ENCODE measurements around the gene MRFAP1L1.
"Not testable (repeated sequence)": the region's sequence is repeated elsewhere in the genome, so short reads cannot be mapped to it uniquely, and the experiment has no call there.

MRFAP1L1 gene

DNA sequence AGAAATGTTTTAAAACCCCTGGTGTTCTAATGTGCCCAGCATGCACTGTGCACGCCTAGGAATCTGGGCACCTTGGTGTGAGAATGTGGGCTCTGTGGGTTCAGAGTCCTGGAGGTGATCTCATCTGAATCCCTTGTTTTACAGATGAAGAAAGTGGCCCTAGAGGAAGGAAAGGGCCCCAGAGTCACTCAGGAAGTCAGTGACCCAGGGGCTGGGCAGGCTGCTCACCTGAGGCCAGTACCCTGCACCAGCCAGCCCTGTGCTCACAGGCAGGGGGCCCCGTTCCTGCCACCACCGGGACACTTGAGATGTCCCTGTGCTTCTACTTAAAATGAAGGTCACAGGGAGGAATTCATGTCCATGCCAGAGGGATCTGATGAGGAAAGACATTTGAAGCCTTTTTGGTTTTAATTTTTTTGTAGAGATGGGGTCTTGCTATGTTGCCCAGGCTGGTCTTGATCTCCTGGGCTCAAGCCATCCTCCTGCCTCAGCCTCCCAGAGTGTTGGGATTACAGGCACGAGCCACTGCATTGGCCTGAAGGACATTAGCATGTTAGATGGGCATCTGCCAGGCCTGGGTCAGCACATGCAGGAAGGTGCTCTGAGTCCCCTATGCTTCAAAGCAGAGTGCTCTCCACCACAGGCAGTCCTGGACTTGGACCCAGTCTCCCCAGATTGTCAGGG, 23.4 kb downstream of the MRFAP1L1 start:
- DNase-seq = no peak

DNA sequence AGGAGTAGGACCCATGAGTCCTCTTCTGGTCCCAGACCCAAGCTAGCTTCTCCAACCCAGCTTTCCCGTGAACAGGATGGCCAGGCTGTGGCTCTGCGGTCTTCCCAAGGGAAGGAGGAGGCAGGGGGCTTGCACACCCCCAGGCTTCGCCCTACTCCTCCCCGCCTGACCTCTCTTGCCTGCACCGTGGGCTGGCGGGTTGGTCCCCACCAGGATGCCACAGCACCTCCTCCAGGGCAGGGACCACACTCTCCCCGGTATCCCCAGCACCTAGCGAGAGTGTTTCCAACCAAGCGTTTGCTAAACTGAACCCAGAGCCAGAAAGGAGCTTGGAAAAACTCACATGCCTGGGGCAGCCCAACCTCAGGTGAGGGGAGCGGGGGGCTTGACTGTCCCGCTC, 25.0 kb downstream of the MRFAP1L1 start:
- DNase-seq = no peak

DNA sequence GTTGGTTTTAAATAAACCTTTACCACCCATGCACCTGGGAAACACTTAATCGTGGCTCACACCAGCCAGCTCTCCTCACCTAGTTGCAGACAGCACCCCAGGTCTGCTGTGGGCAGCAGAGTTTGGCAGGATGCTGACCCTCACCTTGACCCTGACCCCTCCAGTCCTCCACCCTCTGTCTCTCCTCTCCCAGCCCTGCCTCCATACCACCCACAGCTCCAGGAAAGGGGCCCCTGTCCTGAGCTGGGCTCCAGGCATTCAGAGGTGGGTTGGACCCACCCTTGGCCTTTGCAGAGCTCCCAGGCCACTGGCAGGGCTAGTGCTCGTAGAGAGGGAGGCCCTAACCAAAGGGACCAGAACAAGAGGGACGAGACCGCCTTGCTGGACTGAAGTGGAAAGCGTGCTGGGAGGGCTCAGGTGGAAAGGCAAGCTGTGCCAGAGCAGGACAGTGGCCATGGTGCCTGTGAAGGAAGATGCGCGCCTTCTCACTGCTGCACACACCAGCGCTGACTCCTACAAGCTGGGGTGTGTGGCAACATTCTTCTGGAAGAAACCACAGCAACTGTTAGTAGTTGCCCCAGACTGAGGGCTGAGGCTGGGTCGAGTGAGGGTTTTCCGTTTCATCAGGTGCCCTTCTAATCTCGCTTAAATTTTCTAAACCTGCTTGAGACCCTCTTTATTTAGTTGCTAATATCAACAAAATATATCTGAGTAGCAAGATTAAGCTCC, 26.6 kb downstream of the MRFAP1L1 start:
- DNase-seq = no peak

DNA sequence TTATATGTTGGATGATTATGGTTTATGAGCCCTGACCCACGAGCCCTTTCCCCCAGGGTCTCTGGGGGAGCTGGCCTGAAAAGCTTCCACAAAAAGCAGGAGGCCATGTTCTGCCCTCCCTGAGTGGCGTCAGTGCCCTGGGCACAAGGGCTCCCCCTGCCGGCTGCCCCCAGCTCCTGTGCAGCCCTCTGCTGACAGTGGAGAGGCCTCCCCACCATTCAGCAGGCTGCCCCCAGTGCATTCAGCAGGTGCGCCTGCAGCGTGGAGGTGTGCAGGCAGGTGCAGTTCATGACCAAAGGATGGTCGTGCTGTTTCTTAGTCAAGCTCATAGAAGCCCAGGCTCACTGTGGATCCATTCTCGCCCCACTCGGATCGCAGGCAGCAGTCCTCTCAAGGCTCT, 28.5 kb downstream of the MRFAP1L1 start:
- DNase-seq = no peak

DNA sequence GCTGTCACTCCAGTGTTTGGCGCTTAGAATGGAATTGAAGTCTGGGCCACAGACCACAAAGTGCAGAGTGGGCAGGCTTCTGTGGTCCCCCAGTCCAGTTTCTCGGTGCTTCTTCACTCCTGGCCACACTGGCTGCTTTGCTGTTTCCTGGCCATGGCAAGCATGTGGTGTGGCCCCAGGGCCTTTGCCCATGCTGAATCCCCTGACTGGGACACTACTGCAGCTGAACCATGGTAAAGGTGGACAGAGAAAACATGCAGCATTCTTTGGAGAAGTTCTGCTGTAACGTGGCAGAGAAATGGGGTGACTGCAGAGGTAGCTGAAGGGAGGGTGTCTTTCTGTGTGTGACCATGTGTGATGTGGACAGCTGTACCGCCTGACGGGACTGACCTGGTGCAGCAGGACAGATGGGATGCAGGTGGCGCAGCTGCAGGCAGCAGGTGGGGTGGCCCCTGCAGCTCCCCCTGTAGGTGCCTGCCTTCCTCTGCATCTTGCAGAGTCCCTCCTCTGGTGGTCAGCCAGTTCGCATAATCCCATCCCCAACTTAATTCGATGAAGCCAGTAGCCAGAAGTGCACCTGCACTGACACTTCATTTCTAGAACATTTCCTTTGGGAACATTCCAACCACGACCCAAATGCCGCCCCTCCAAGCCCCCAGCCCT, 29.2 kb downstream of the MRFAP1L1 start:
- DNase-seq = no peak

DNA sequence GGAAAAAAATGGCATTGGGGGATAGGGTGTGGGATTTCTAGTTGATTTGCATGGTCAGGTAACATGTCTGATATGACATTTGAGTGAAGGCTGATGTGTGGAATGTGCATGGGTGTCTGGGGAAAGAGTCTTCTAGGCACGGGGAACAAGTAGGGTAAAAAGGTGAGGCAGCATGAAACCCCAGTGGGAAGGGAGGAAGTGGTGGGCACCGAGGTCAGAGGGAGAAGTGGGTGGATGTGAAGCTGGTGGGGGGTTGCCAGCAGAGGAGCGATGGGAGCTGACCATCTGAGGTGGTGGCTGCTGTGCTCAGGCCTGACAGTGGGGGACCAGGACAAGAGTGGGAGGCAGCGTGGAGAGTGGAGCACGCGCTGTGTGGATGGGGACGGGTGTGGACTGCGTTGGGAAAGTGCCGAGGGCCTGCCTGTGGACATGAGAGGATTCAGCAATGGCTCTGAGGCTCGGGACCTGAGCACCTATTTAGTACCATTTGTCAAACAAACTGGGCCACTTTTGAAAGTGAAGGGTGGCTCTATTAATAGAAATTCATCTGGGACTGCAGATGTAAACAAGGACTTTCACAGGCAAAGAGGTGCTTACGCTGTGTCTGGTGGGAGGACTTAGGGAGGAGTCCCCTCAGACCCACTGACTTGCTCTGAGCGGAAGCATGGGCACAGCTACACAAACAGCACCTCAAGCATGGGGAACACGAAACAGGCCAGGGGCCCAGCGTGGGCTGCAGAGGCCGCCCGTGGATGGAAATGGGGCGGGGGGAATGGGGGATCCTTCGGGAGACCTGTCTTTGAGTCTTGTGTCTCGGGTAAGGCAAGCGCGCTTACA, 32.7 kb downstream of the MRFAP1L1 start:
- DNase-seq = no peak

DNA sequence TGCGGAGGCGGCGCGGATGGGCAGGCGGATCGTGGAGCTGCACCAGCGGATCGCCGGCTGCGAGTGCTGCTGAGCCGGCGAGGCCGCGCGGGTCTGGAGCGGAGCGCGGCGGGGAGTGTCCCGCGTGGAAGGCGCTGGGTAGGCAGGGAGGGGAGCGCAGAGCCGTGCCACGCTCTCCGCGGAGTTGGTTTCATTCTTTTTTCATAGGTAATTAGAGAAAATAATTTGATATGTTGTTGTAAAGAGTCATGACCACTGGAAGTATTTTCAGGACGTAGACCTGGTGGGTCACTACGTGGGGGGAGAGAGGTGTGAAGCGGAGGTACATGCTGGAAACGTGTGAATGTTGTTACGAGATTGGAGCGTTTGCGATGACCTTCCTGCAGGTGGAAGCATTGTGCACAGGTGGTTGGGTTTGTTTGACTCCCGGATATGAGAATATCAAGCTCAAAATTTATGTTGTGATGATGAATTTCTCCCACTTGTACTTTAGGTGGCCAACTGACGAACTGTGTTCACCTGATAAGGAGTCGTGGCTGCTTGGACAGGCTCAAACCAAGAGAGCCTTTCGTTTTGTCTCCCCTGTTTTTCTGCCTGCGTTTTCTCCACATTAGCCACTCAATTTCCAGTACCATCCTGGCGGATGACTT, 35.0 kb downstream of the MRFAP1L1 start:
- DNase-seq = no peak

DNA sequence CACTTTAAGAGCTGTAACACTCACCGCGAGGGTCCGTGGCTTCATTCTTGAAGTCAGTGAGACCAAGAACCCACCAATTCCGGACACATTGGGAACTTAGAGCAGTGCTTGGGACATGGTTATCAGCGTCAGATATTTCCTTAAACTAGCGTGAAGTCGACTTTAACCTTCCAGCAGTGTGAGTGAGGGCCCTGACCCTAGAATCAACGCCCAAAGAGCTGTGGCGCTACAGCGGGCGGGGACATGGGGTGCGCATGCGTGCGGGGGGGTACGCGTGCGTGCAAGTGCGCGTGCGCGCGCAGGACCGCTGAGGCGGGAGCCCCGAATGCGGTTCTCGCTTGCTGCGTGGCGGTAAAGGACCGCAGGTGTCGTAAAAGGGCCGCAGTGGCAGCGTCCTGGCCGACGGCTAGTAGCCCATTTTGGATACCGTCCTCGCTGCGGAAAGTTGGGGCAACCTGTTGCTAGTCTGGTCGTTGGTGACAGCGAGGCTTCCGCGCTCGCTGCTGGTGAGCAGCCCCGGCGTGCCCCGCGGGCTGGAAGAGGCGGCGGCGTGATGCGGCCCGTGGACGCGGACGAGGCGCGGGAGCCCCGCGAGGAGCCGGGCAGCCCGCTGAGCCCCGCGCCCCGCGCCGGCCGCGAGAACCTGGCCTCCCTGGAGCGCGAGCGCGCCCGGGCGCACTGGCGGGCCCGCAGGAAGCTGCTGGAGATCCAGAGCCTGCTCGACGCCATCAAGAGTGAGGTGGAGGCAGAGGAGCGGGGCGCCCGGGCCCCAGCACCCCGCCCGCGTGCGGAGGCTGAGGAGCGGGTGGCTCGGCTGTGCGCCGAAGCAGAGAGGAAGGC, 35.8 kb downstream of the MRFAP1L1 start:
- peak; percentile 82 for DNase-seq

DNA sequence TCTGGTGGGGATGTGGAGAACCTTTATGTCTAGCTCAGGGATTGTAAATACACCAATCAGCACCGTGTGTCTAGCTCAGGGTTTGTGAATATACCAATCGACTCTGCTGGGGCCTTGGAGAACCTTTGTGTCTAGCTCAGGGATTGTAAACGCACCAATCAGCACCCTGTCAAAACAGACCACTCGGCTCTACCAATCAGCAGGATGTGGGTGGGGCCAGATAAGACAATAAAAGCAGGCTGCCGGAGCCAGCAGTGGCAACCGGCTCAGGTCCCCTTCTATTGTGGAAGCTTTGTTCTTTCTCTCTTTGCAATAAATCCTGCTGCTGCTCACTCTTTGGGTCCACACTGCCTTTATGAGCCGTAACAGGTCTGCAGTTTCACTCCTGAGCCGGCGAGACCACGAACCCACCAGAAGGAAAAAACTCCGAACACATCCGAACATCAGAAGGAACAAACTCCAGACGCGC, 36.4 kb downstream of the MRFAP1L1 start:
- not testable (repeated sequence) for DNase-seq

DNA sequence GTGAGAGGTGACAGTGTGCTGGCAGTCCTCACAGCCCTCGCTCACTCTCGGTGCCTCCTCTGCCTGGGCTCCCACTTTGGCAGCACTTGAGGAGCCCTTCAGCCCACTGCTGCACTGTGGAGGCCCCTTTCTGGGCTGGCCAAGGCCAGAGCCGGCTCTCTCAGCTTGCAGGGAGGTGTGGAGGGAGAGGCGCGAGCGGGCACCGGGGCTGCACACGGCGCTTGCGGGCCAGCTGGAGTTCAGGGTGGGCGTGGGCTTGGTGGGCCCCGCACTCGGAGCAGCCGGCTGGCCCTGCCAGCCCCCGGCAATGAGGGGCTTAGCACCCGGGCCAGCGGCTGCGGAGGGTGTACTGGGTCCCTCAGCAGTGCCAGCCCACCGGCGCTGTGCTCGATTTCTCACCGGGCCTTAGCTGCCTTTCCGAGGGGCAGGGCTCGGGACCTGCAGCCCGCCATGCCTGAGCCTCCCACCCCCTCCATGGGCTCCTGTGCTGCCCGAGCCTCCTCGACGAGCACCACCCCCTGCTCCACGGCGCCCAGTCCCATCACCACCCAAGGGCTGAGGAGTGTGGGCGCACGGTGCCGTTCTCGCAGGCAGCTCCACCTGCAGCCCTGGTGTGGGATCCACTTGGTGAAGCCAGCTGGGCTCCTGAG, 37.0 kb downstream of the MRFAP1L1 start:
- not testable (repeated sequence) for DNase-seq

DNA sequence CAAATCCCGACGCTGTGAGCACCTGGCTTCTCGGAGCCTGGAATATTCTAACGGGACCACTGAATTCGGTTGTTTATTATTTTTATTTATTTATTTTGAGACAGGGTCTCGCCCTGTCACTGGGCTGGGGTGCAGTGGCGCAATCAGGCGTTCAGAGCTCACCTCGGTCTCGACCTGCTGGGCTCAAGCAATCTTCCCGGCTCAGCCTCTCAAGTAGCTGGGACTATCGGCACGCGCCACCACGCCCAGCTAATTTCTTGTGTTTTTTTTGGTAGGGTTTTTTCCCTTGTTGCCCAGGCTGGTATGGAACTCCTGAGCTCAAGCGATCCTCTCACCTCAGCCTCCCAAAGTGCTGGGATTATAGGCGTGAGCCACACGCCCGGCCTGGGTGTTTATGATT, 37.5 kb downstream of the MRFAP1L1 start:
- no peak for DNase-seq

DNA sequence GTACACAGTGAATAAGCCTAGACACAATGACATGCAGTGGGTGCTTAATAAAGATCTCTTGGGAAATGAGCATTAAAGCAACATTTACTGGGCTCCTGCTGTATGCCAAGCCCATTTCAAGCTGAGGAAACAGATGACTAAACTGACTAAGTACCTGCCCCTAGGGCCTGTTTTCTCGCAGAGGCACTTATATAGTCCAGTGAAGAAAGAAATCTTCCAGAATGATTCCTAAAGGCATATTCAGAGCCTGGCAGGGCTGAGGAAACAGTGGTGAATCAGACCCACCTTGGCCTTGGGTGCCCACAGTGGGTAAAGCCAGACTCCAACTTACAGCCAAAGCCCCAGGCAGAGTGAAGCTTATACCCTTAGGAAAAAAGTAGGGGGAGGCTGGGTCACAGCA, 38.0 kb downstream of the MRFAP1L1 start:
- no peak for DNase-seq

DNA sequence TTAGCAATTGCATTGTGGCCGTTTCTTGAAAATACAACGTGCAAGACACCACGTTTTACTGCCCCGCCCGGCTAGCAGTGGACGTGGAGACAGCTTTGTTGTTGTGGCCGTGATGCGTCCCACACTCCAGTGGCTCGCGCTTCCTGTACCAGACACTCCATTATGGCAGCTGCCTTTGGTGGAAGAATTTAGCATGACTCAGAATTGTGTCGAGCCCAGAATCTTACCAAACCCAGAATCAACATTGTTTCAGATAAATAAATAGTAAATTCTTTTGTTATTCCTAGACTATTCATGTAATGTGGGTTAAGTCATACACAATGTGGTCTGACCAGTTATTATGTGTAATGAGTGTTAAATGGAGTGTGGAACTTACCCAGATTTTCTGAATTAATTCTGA, 41.3 kb downstream of the MRFAP1L1 start:
- DNase-seq = no peak

DNA sequence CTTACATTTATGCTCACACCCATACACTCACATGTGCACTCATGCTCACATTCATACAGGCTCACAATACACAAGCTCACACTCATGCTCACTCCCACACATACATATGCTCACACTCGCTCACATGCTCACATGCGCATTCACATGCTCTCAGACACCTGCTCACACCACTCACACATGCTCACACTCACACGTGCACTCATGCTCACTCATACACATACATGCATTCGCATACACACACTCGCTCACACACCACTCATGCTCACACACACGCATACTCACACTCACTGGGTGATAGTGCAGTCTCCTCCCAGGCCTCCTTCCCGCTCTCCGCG, 44.4 kb downstream of the MRFAP1L1 start:
- no peak for DNase-seq

DNA sequence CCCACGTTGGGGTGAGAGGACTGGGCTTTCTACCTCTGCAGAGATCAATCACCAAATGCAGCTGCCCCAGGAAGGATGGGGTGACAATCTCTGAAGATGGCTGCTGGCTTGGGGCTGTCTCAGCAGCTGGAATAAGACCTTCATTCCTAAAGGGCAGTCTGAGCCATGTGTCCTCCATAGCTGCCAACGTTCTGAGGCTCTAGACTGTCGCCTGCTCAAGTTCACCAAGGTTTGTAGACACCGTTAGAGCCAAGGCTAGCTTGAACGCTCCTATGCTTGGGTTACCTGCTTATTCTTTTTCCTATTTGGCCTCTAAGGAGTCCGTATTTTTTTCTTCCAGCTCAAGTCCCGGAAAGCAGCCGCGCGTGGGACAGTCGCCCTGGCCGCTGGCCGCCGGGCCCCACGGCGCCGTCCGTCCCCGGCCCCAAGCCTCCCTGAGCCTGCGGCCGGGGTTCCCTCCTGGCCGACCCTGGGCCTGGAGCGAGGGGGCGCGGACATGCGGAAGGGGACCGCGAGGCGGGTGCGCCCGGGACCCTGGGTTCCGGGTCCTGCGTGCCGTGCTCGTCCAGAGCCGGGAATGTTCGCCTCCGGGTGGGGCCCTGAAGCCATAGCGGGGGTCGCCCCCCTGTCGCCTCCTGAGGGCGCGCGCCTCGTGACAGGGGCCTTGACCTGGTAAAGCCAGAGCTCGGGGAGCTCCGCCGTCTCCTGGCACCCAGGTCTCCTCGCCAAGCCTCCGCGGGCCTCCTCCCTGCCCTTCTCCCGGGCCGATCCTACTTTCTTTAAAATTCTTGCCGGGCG, 45.9 kb downstream of the MRFAP1L1 start:
- no peak for DNase-seq

DNA sequence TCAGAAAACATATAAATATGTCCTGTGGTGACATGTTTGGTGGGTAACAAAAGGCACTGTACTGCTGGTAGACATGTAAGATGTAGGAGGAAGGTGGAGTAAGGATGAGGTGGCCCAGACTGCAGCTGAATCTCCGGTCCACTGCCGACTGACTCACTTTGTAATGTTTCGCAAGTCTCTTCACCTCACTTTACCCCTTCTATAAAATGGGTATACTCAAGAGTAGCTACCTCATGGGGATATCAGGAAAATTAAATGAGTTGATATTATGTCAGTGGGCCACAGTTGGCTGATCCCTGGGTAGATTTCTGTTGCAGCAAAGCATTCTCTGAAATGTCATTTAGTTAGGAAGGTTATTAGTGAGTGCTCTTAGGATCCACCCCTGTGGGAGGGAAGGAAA, 47.1 kb downstream of the MRFAP1L1 start:
- no peak for DNase-seq

DNA sequence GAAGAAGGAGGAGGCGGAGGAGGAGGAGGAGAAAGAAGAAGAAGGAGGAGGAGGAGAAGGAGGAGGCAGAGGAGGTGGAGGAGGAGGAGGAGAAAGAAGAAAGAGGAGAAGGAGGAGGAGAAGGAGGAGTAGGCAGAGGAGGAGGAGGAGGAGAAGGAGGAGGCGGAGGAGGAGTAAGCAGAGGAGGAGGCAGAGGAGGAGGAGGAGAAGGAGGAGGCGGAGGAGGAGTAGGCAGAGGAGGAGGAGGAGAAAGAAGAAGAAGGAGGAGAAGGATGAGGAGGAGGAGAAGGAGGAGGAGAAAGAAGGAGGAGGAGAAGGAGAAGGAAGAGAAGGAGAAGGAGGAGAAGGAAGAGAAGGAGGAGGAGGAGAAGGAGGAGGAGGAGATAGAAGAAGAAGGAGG, 49.2 kb downstream of the MRFAP1L1 start:
- DNase-seq = no peak

DNA sequence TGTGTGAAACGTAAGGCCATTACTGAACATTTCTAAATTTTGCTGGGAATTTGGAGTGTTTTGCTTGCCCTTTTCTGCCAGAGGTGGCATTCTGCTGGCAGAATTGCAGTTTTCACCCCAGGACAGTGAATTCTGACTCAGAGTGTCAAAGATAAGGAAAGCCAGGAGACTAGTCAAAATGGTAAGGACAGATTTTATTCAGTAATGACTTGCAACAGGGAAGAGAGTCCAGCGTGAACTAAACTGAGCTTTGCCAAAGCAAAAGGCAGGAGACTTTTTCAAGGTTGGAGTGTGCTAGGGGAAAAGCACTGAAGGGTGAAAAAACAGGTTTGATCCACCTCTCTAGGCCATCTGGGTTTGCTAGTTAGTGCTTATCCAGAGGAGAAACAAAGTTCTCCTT, 49.8 kb downstream of the MRFAP1L1 start:
- DNase-seq = no peak

DNA sequence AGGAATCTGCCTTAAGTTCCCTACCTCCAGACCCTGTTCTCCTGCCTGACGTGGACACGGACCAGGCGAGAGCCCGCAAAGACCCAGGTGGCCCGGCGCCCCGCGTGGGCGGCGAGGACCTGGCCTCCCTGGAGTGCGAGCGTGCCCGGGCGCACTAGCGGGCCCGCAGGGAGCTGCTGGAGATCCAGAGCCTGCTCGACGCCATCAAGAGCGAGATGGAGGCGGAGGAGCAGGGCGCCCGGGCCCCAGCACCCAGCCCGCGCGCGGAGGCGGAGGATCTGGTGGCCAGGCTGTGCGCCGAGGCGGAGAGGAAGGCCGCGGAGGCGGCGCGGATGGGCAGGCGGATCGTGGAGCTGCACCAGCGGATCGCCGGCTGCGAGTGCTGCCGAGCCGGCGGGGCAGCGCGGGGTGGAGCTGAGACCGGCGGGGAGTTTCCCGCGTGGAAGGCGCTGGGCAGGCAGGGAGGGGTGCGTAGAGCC, 51.0 kb downstream of the MRFAP1L1 start:
- no peak for DNase-seq

DNA sequence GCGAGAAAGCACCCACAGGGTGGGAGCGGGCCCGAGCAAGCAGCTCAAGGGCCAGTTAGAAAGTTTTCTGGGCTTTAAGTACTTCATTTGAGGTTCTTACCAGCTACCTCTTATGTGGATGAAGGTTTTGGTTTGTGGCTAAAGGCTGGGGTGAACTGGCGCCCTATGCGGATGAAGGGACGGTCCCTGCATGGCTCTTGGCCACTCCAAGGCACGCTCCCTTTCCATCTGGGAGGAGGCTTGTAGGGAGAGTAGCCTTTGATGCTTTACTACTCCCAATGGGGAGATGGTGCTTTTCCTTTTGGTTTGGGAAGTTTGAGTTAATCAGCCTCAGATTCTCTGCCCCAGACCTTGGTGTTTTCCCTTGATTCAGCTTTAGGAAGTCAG, 51.5 kb downstream of the MRFAP1L1 start:
- DNase-seq = no peak

Data from DMS153 (cell line).